Panc1 (cell line): ENCODE measurements around the gene ACACB. TPM values are rescaled to one million over a fixed set of nuclear protein-coding genes. Genes with fewer than 3 reads are reported as not detected.

Source experiments
- ATAC-seq: fragments of 200-7000 bp; cut with Tn5 transposase; 2 replicates; pipeline ENCODE4 v1.9.1; 2020; ENCODE audit warnings: mild to moderate bottlenecking, moderate library complexity
- BruUV-seq: library from RNA; stranded (reverse); fragments of 400-500 nt; replicated peaks from 2 replicates; lab custom pipeline; 2021; lab: Mats Ljungman, UMichigan
- CTCF ChIA-PET: fragments of 300-600 bp; sonication (Branson Sonifier 250); formaldehyde crosslinking; loops from one replicate; lab custom pipeline; 2022; ENCODE audit warnings: antibody characterized with exemption; lab: Charles Lee
- POLR2A ChIA-PET: fragments of 300-600 bp; sonication (Branson Sonifier 250); formaldehyde crosslinking; loops from one replicate; lab custom pipeline; 2022; ENCODE audit warnings: antibody characterized with exemption; lab: Charles Lee
- DNase-seq: peaks from one replicate; pipeline ENCODE4 v3.0.0-alpha.2; 2010; ENCODE audit warnings: low read depth, low spot score
- H3K27ac ChIP-seq: 2 replicates; pipeline ENCODE4 v1.5.1; 2011; ENCODE audit warnings: mild to moderate bottlenecking, low read length, inconsistent platforms
- H3K27me3 ChIP-seq: fragments of 200-500 bp; sonication (Bioruptor generic); 2 replicates; pipeline ENCODE4 v1.6.0; 2014; ENCODE audit warnings: low read length, inconsistent platforms; ENCODE audit not compliant: control insufficient read depth, insufficient read depth
- H3K36me3 ChIP-seq: fragments of 200-500 bp; sonication (Bioruptor generic); 2 replicates; pipeline ENCODE4 v1.5.1; 2014; ENCODE audit warnings: inconsistent platforms, mild to moderate bottlenecking, low read length, moderate library complexity; ENCODE audit not compliant: control insufficient read depth, insufficient read depth
- H3K4me1 ChIP-seq: 2 replicates; pipeline ENCODE4 v1.5.1; 2011; ENCODE audit warnings: inconsistent platforms, mild to moderate bottlenecking, low read length, moderate library complexity; ENCODE audit not compliant: control insufficient read depth, insufficient read depth
- H3K4me3 ChIP-seq, 2 experiments: 2 replicates each; pipeline ENCODE4 v1.5.1; 2011 to 2012; ENCODE audit warnings: low read depth in 2 of 2, low read length in 2 of 2, mild to moderate bottlenecking in 2 of 2, inconsistent platforms in 1 of 2, moderate library complexity in 1 of 2
- H3K9me3 ChIP-seq: fragments of 200-500 bp; sonication (Bioruptor generic); 2 replicates; pipeline ENCODE4 v1.5.1; 2014; ENCODE audit warnings: low read depth, mild to moderate bottlenecking, inconsistent platforms, low read length, moderate library complexity; ENCODE audit not compliant: control insufficient read depth, insufficient read depth
- CTCF ChIP-seq: fragments of 450-650 bp; IDR thresholded peaks from 2 replicates; pipeline ENCODE4 v1.5.1; 2017; ENCODE audit warnings: mild to moderate bottlenecking
- POLR2AphosphoS5 ChIP-seq: IDR thresholded peaks from 2 replicates; pipeline ENCODE4 v1.6.1; 2012; ENCODE audit warnings: mild to moderate bottlenecking, low read depth, low read length, moderate library complexity
- SIN3A ChIP-seq: IDR thresholded peaks from 2 replicates; pipeline ENCODE4 v1.6.1; 2012; ENCODE audit warnings: low read depth, mild to moderate bottlenecking, low read length, moderate library complexity, borderline replicate concordance; ENCODE audit not compliant: insufficient read depth
- TCF7L2 ChIP-seq: IDR thresholded peaks from 2 replicates; pipeline ENCODE4 v1.6.1; 2011; ENCODE audit warnings: mild to moderate bottlenecking, low read depth, low read length, inconsistent platforms
- in situ Hi-C: cut with HindIII; loops from 2 replicates; pipeline ENCODE4 v1.10.0; 2016; ENCODE audit warnings: low sequenced_read_pairs, low pct_unique_long_range_greater_than_20kb
- intact Hi-C: fragments of 100-400 bp; cut with micrococcal nuclease; formaldehyde crosslinking; loops from one replicate; pipeline ENCODE4 v1.10.0; 2022; ENCODE audit not compliant: unreplicated experiment
- total RNA-seq: library from RNA; stranded (reverse); gene quantifications from one replicate; pipeline ENCODE4 v1.2.1, GENCODE V29; 2021; ENCODE audit not compliant: unreplicated experiment
- TF ChIP-seq, protein P1 (sequence below), 2 experiments: IDR thresholded peaks; 2 replicates each; pipeline ENCODE4 v1.6.1; 2011 to 2012; ENCODE audit warnings: low read depth in 2 of 2, control low read depth in 1 of 2, low read length in 1 of 2, mild to moderate bottlenecking in 1 of 2, moderate library complexity in 1 of 2; ENCODE audit not compliant: insufficient read depth in 1 of 2

The ACACB gene
- total RNA-seq, 1 experiment from 2014 or later: 12.3 TPM

GRCh38 chr12:109307051-109307450, 190.7 kb downstream of the ACACB start:
- ChIA-PET POLR2A (interaction anchor here (0.6 kb wide), 1 partner anchor 464 kb away, joined by 12 read pairs; no protein-coding TSS in a partner anchor), CTCF (no interaction called here)
- ATAC-seq: no peak
- peaks cover 37% of the 10 kb centered on the region for H3K27me3 ChIP-seq
- intact Hi-C loops (no loop called here), in situ Hi-C loops (no loop called here)
- H3K9me3 ChIP-seq: no peaks in the 10 kb centered on the region
- peaks cover 11% of the 10 kb centered on the region for H3K4me1 ChIP-seq
- DNase-seq: no peak
- H3K36me3 ChIP-seq: no peaks in the 10 kb centered on the region
- H3K4me3 ChIP-seq: no peak overlapping the region
- H3K27ac ChIP-seq: no peak overlapping the region
- no peak for TF ChIP-seq POLR2AphosphoS5
- no TSS peak for BruUV-seq

GRCh38 chr12:109308534-109309380, 192.4 kb downstream of the ACACB start, which contains the start of gene FOXN4:
TSS of gene FOXN4 (minus strand) at chr12:109309284. CDS start at chr12:109308321, 963 bp downstream.
- ATAC-seq: 0 out of 2 replicates have a peak, but pooled peaks have one; percentile 11
- no TSS peak for BruUV-seq
- POLR2A ChIA-PET: no interaction called here
- Histone ChIP-seq H3K4me3 (peak within 1 kb of the TSS; percentile 37 to 43), H3K27ac (no peak within 1 kb of the TSS), H3K9me3 (no peaks in the 10 kb centered on the region), H3K27me3 (peaks cover 28% of the 10 kb centered on the region), H3K4me1 (peaks cover 11% of the 10 kb centered on the region), H3K36me3 (no peaks in the 10 kb centered on the region)
- intact Hi-C loops: no loop called here
- CTCF ChIA-PET: interaction anchor here (0.6 kb wide), 1 partner anchor 46 kb away, joined by 3 read pairs; no protein-coding TSS in a partner anchor
- no peak for DNase-seq
- in situ Hi-C loops: no loop called here
- TF ChIP-seq TCF7L2: no peak
- TF ChIP-seq, protein P1, sequence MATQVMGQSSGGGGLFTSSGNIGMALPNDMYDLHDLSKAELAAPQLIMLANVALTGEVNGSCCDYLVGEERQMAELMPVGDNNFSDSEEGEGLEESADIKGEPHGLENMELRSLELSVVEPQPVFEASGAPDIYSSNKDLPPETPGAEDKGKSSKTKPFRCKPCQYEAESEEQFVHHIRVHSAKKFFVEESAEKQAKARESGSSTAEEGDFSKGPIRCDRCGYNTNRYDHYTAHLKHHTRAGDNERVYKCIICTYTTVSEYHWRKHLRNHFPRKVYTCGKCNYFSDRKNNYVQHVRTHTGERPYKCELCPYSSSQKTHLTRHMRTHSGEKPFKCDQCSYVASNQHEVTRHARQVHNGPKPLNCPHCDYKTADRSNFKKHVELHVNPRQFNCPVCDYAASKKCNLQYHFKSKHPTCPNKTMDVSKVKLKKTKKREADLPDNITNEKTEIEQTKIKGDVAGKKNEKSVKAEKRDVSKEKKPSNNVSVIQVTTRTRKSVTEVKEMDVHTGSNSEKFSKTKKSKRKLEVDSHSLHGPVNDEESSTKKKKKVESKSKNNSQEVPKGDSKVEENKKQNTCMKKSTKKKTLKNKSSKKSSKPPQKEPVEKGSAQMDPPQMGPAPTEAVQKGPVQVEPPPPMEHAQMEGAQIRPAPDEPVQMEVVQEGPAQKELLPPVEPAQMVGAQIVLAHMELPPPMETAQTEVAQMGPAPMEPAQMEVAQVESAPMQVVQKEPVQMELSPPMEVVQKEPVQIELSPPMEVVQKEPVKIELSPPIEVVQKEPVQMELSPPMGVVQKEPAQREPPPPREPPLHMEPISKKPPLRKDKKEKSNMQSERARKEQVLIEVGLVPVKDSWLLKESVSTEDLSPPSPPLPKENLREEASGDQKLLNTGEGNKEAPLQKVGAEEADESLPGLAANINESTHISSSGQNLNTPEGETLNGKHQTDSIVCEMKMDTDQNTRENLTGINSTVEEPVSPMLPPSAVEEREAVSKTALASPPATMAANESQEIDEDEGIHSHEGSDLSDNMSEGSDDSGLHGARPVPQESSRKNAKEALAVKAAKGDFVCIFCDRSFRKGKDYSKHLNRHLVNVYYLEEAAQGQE (IDR thresholded peaks at IDR 0.05; ENCODE audit: insufficient read depth in 1 of 2, low read depth in 2 of 2, low read length in 1 of 2): peak; percentile 68 to 85

DNA sequence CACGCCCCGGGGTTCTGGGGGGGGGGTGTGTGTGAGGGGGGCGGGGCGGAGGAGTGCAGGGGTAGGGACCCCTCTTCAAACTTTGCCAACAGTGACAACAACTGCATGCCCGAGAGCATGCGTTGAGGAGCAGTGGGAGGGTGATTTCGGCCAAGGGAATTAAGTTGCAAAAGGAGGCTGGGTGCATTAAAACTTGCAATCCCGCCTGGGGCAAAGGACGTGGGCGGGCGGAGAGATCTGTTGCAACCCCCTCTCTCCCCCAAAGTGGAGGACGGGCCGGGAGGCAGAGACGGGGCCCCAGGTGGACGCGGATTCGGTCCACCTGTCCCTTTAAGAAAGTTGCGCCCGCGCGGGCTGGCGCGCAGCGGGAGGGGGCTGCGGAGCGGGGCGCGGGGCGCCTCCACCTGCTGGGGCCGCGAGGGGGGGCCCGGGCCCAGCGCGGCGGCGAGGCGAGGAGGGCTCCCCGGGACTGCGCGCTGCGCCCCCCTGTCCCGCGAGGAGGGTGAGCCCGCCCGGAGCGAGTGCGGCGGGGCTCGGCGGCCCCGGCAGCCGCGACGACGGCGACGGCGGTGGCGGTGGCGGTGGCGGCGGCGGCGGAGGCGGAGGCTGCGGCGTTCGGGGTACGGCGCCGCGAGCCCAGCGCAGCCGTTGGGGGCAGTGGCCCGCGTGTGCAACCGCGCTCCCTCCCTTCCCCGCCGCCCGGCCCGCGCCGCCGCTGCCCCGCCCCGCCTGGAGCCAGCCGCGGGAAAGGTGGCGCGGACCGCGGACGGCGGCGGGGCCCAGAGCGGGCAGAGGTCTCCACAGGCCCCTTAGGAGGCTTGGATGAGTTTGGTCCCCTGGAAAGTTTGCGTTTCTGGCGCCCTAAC, 193.2 kb downstream of the ACACB start:
- ChIA-PET CTCF (no interaction called here), POLR2A (no interaction called here)
- Histone ChIP-seq H3K27me3 (peaks cover 28% of the 10 kb centered on the region), H3K4me3 (peak overlapping the region; percentile 37 to 43), H3K27ac (no peak overlapping the region), H3K36me3 (no peaks in the 10 kb centered on the region), H3K4me1 (peaks cover 11% of the 10 kb centered on the region), H3K9me3 (no peaks in the 10 kb centered on the region)
- no TSS peak for BruUV-seq
- in situ Hi-C loops: no loop called here
- no peak for TF ChIP-seq SIN3A
- TF ChIP-seq POLR2AphosphoS5: no peak
- TF ChIP-seq CTCF: no peak
- TF ChIP-seq, protein P1 (IDR thresholded peaks at IDR 0.05; ENCODE audit: insufficient read depth in 1 of 2, low read depth in 2 of 2, low read length in 1 of 2): no peak
- TF ChIP-seq TCF7L2: no peak
- ATAC-seq (peak; percentile 70), DNase-seq (no peak)
- intact Hi-C loops: no loop called here
